Karpas-422 (cell line): ENCODE results near the gene CRY2. TPM values are rescaled to one million over a fixed set of nuclear protein-coding genes. Genes with fewer than 3 reads are reported as not detected.
A peak's percentile ranks its signal among the peaks of the same experiment; 100 is the strongest.
"Not testable (repeated sequence)": the region's sequence is repeated elsewhere in the genome, so short reads cannot be mapped to it uniquely, and the experiment has no call there.

Source experiments
- DNase-seq: peaks from one replicate; pipeline ENCODE4 v3.0.0-alpha.2; 2015
- H2AFZ ChIP-seq: fragments of 200-600 bp; sonication (generic); 2 replicates; pipeline ENCODE4 v1.6.1; 2014; ENCODE audit warnings: antibody characterized with exemption, low read length, mixed read lengths
- H3K27ac ChIP-seq: fragments of 200-600 bp; sonication (generic); 2 replicates; pipeline ENCODE4 v1.5.1; 2014; ENCODE audit warnings: mild to moderate bottlenecking, low read length, moderate library complexity
- H3K27me3 ChIP-seq: fragments of 200-600 bp; sonication (generic); 2 replicates; pipeline ENCODE4 v1.6.1; 2014; ENCODE audit warnings: low read length, mixed read lengths
- H3K36me3 ChIP-seq: fragments of 200-600 bp; sonication (generic); 2 replicates; pipeline ENCODE4 v1.6.1; 2014; ENCODE audit warnings: low read length, mixed read lengths; ENCODE audit not compliant: insufficient read depth
- H3K4me1 ChIP-seq: fragments of 200-600 bp; sonication (generic); 2 replicates; pipeline ENCODE4 v1.6.1; 2014; ENCODE audit warnings: mild to moderate bottlenecking, low read length, mixed read lengths
- H3K4me2 ChIP-seq: fragments of 200-600 bp; sonication (generic); 2 replicates; pipeline ENCODE4 v1.6.1; 2014; ENCODE audit warnings: low read length, low read depth, mild to moderate bottlenecking; ENCODE audit not compliant: poor library complexity, severe bottlenecking
- H3K4me3 ChIP-seq: fragments of 200-600 bp; sonication (generic); 2 replicates; pipeline ENCODE4 v1.5.1; 2014; ENCODE audit warnings: mild to moderate bottlenecking, antibody characterized with exemption, low read length, mixed read lengths
- H3K79me2 ChIP-seq: fragments of 200-600 bp; sonication (generic); 2 replicates; pipeline ENCODE4 v1.6.1; 2014; ENCODE audit warnings: mild to moderate bottlenecking, low read length, mixed read lengths
- H3K9ac ChIP-seq: fragments of 200-600 bp; sonication (generic); 2 replicates; pipeline ENCODE4 v1.6.0; 2014; ENCODE audit warnings: low read length
- H3K9me2 ChIP-seq: fragments of 200-600 bp; sonication (generic), shearing (Covaris generic); replicated peaks from 2 replicates; pipeline ENCODE4 v1.6.0; 2014; ENCODE audit warnings: mild to moderate bottlenecking, low read length, moderate library complexity; ENCODE audit not compliant: insufficient read depth
- H3K9me3 ChIP-seq: fragments of 300-700, 200-600 bp; sonication (generic); 2 replicates; pipeline ENCODE4 v1.6.1; 2014; ENCODE audit warnings: low read length, mixed read lengths
- H4K20me1 ChIP-seq: fragments of 200-600 bp; sonication (generic); 2 replicates; pipeline ENCODE4 v1.6.1; 2014; ENCODE audit warnings: mild to moderate bottlenecking, antibody characterized with exemption, low read length, low read depth; ENCODE audit not compliant: insufficient read depth
- total RNA-seq: library from RNA; depleted of rRNA; stranded (reverse); fragments of >200 nt; shearing (Covaris generic); gene quantifications from 2 replicates; pipeline ENCODE4 v1.2.3, GENCODE V29; 2014; ENCODE audit warnings: low replicate concordance

The CRY2 gene
- total RNA-seq, 1 experiment from 2014 or later = 12.5 TPM

DNA sequence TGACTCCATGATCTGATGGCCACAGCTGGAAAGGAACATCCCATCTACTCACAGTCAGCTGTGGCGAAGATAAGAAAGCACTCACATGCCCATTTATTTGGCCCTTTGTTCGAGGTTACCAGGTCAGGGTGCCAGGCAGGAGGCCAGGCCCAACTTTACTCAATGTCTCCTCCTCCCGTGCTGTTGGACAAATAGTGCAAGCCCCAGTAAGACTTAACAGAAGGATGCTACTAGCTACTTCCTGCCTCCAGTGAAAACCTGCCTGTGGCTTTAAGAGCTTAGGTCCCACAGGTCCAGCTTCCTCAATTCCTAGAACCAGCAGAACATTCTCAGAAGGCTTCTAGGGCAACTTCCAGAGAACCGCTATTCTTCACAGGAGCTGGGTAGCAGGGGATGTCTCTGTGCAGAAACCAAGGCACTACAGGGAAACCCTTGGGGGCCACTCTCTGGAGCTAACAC lies 12.9 kb upstream of the CRY2 start:
- no peaks in the 10 kb centered on the region for H3K9me3 ChIP-seq
- no peak for DNase-seq
- peaks cover 14% of the 10 kb centered on the region for H3K4me1 ChIP-seq
- no peaks in the 10 kb centered on the region for H3K36me3 ChIP-seq
- no peak overlapping the region for H2AFZ ChIP-seq
- no peaks in the 10 kb centered on the region for H3K79me2 ChIP-seq
- H3K4me2 ChIP-seq = no peak overlapping the region
- no peaks in the 10 kb centered on the region for H3K27me3 ChIP-seq
- H3K9me2 ChIP-seq = no peaks in the 10 kb centered on the region
- no peak overlapping the region for H3K27ac ChIP-seq
- H3K9ac ChIP-seq = no peak overlapping the region
- H3K4me3 ChIP-seq = no peak overlapping the region
- no peaks in the 10 kb centered on the region for H4K20me1 ChIP-seq

DNA sequence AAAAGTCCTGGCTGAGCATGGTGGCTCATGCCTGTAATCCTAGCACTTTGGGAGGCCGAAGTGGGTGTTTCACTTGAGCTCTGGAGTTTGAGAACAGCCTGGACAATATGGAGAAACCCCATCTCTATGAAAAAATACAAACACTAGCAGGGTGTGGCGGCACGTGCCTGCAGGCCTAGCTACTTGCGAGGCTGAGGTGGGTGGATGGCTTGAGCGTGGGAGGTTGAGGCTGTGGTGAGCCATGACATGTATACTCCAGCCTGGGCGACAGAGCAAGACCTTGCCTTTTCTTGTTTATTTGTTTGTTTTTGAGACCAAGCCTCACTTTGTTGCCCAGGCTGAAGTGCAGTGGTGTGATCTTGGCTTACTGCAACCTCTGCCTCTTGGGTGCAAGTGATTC lies 8.1 kb upstream of the CRY2 start:
- H3K9me3 ChIP-seq = no peaks in the 10 kb centered on the region
- H3K79me2 ChIP-seq = no peaks in the 10 kb centered on the region
- no peaks in the 10 kb centered on the region for H3K27me3 ChIP-seq
- H3K9me2 ChIP-seq = no peaks in the 10 kb centered on the region
- peaks cover 4% of the 10 kb centered on the region for H3K4me1 ChIP-seq
- H3K4me3 ChIP-seq = no peak overlapping the region
- H3K27ac ChIP-seq = no peak overlapping the region
- H3K4me2 ChIP-seq = no peak overlapping the region
- no peaks in the 10 kb centered on the region for H3K36me3 ChIP-seq
- H2AFZ ChIP-seq = no peak overlapping the region
- H4K20me1 ChIP-seq = no peaks in the 10 kb centered on the region
- H3K9ac ChIP-seq = no peak overlapping the region
- no peak for DNase-seq

DNA sequence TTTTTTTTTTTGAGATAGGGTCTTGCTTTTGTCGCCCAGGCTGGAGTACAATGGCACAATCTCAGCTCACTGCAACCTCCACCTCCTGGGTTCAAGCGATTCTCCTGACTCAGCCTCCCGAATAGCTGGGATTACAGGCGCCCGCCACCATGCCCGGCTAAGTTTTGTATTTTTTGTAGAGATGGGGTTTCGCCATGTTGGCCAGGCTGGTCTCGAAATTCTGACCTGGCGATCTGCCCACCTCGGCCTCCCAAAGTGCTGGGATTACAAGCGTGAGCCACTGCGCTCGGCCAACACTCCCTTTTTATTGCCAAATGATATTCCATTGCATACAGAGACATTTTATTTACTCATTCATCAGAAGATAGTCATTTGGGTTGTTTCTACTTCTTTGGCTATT lies 7.0 kb upstream of the CRY2 start:
- not testable (repeated sequence) for DNase-seq, H3K9me3 ChIP-seq, H3K4me1 ChIP-seq, H4K20me1 ChIP-seq, H3K36me3 ChIP-seq, H3K27me3 ChIP-seq, H3K79me2 ChIP-seq, H3K4me2 ChIP-seq, H3K27ac ChIP-seq, H3K9ac ChIP-seq, H3K4me3 ChIP-seq, H2AFZ ChIP-seq, H3K9me2 ChIP-seq

DNA sequence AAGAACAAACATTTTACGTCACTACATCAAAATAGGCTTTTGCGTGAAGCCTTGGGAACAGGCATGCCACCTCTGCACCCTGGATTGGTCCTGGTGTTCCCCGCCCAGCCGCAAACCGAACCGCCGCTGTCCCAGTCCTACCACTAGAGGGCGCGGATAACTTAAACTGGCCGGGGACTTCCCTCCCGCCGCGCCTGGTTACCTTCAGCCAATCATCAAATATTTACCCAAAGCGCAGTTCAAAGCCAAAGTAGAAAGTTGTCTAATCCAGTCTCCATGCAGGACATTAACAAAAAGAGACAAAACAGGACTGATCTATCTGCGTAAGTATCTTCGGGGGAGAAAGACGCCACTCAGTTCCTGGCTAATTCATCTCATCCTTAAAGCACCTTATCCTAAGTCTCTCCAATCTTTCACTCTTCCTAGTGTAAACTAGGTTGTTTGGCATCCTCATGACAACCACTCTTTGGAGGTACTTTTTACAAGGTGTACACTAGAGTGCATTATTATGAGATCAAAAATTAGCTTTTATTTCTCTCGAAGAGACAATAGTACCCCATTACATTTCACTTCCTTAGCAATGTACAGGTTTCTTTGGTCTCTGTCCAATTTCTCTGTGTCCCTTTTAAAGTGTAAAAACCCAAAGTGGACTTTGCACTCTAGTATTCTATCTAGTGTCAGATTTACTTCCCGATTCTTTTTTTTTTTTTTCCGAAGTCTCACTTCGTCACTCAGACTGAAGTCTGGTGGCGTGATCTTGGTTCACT lies 3.9 kb upstream of the CRY2 start:
- no peak overlapping the region for H3K27ac ChIP-seq
- peaks cover under 1% of the 10 kb centered on the region; the same call in 1 of the 2 replicates for H3K79me2 ChIP-seq
- peak overlapping the region; percentile 27; the same call in 1 of the 2 replicates for H2AFZ ChIP-seq
- H3K36me3 ChIP-seq = no peaks in the 10 kb centered on the region
- peak overlapping the region; percentile 46 for H3K4me2 ChIP-seq
- peaks cover 17% of the 10 kb centered on the region for H3K4me1 ChIP-seq
- H3K4me3 ChIP-seq = no peak overlapping the region; the same call in 1 of the 2 replicates
- no peaks in the 10 kb centered on the region for H3K27me3 ChIP-seq
- peak; percentile 94 for DNase-seq
- H3K9me3 ChIP-seq = no peaks in the 10 kb centered on the region
- no peaks in the 10 kb centered on the region for H3K9me2 ChIP-seq
- H4K20me1 ChIP-seq = peaks cover 3% of the 10 kb centered on the region
- H3K9ac ChIP-seq = no peak overlapping the region

DNA sequence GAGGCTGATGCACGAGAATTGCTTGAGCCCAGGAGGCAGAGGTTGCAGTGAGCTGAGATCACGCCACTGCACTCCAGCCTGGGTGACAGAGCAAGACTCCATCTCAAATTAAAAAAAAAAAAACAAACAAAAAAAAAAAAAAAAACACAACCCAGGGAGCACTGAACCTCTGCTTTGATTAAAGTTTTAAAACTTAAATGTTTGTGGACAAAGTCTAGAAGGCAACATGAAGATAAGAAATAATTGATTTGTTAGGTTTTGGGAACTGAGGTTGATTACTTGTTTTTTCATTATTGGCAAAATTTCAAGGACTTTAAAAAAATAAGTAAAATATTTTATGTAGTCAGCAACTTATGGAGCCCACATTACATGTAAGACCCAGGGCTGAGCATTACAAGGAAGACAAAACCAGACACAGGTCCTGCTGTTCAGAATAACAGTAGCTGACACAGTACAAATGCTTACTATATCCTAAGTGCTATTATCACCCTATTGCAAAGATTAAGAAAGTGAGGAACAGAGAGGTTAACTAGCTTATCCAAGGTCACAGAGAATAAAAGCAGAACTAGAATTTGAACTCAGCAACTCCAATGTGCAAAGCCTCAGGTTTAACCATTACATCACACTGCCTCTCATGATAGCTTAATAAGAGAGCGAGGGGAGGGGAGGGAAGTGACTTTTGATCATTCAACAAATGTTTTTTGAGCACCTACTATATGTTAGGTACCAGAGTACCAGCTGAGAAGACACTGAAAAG lies 2.3 kb upstream of the CRY2 start:
- no peak overlapping the region for H3K9ac ChIP-seq
- no peak for DNase-seq
- no peaks in the 10 kb centered on the region for H3K27me3 ChIP-seq
- peaks cover 24% of the 10 kb centered on the region for H3K4me1 ChIP-seq
- no peaks in the 10 kb centered on the region for H3K9me3 ChIP-seq
- H2AFZ ChIP-seq = no peak overlapping the region
- H3K4me3 ChIP-seq = no peak overlapping the region
- peaks cover 16% of the 10 kb centered on the region for H4K20me1 ChIP-seq
- H3K9me2 ChIP-seq = no peaks in the 10 kb centered on the region
- 0 out of 2 replicates have a peak, but pooled peaks cover 3% of the 10 kb centered on the region for H3K36me3 ChIP-seq
- H3K4me2 ChIP-seq = no peak overlapping the region
- H3K79me2 ChIP-seq = peaks cover 8% of the 10 kb centered on the region; the same call in 1 of the 2 replicates
- H3K27ac ChIP-seq = no peak overlapping the region

DNA sequence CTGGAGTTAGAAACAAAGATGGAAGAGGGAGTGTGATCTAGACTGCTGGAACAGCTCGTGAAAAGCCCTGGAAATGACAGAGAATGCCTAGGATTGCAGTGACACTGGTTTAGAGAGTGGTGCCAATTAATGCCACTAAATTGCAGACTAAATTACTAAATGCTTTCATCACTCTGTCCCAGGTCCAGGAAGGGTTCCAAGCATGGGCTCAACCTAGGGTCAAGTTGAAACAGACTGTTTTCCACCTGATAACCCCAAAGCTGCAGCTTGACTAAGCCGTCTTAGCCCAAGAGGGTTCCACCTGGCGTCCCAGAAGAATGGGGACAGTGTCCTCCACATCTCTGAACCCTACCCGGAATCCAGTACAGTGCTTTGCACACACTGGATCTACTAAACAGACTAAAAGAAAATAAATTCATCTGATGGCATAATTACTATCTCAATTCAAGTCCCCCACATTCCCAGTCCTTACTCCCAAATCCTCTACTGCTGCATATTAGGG lies 1.1 kb upstream of the CRY2 start:
- no peaks in the 10 kb centered on the region for H3K9me2 ChIP-seq
- H3K27ac ChIP-seq = no peak overlapping the region
- peak overlapping the region; percentile 97; the same call in 1 of the 2 replicates for H3K4me3 ChIP-seq
- peaks cover 28% of the 10 kb centered on the region for H4K20me1 ChIP-seq
- H3K4me2 ChIP-seq = peak overlapping the region; percentile 75
- H2AFZ ChIP-seq = peak overlapping the region; percentile 63
- peaks cover 8% of the 10 kb centered on the region; the same call in 1 of the 2 replicates for H3K79me2 ChIP-seq
- H3K27me3 ChIP-seq = no peaks in the 10 kb centered on the region
- 0 out of 2 replicates have a peak, but pooled peaks cover 3% of the 10 kb centered on the region for H3K36me3 ChIP-seq
- H3K4me1 ChIP-seq = peaks cover 24% of the 10 kb centered on the region
- 0 out of 2 replicates have a peak overlapping the region, but pooled peaks have one; percentile 58 for H3K9ac ChIP-seq
- no peaks in the 10 kb centered on the region for H3K9me3 ChIP-seq
- no peak for DNase-seq

DNA sequence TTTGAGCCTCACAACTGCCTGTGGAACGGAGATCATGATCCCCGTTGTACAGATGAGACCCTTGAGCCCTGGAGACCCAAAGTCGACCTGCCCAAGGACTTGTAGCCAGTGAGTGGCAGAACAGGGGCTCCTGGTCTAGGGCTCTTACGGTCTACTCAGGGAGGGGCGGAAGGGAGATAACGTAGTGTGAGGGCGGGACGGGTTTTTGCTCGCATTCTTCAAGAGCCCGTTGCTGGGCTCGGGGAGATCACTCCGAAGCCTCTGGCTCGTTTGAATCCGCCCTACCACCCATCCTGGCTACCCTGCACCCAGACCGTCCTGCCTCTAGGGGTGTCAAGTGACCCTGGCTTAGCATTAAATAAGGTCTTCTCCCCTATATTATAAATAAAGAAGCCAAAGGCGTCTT lies 639 bp downstream of the CRY2 start:
- peak overlapping the region; percentile 90 for H3K9ac ChIP-seq
- no peaks in the 10 kb centered on the region for H3K9me2 ChIP-seq
- H2AFZ ChIP-seq = peak overlapping the region; percentile 93
- DNase-seq = peak; percentile 82
- H3K9me3 ChIP-seq = no peaks in the 10 kb centered on the region
- peak overlapping the region; percentile 97 for H3K4me3 ChIP-seq
- peak overlapping the region; percentile 91 for H3K4me2 ChIP-seq
- H3K79me2 ChIP-seq = peaks cover 17% of the 10 kb centered on the region
- H3K27ac ChIP-seq = no peak overlapping the region
- H3K36me3 ChIP-seq = 0 out of 2 replicates have a peak, but pooled peaks cover 3% of the 10 kb centered on the region
- H3K27me3 ChIP-seq = no peaks in the 10 kb centered on the region
- peaks cover 42% of the 10 kb centered on the region for H4K20me1 ChIP-seq
- H3K4me1 ChIP-seq = peaks cover 38% of the 10 kb centered on the region

DNA sequence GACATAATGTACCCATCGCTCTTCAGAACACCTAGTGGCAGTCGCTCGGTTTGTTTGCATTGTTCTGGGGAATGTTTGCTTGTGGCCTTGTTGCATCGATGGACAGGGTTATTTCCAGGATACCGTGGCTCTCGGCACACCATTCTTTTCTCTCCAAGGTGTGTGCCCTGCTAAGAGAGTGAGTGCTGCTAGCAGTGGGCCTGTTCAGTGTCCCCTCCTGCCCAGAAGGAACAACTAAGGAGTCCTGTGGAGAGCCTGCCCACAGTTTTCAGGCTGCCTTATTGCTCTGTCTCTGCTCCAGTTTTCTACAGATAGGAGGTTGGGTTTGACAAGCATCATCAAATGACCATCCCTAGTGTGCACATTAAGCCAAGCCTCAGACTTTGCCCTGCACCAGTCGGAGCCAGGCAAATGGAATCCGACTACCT lies 1.4 kb downstream of the CRY2 start:
- Histone ChIP-seq H3K36me3 (0 out of 2 replicates have a peak, but pooled peaks cover 3% of the 10 kb centered on the region), H4K20me1 (peaks cover 50% of the 10 kb centered on the region), H3K4me1 (peaks cover 41% of the 10 kb centered on the region), H3K9me2 (no peaks in the 10 kb centered on the region), H3K27me3 (no peaks in the 10 kb centered on the region), H3K4me2 (peak overlapping the region; percentile 91), H3K9ac (peak overlapping the region; percentile 90), H3K4me3 (peak overlapping the region; percentile 97), H2AFZ (no peak overlapping the region), H3K27ac (no peak overlapping the region), H3K79me2 (peaks cover 22% of the 10 kb centered on the region), H3K9me3 (no peaks in the 10 kb centered on the region)
- no peak for DNase-seq
